AG09309 (cell line): Measurements from ENCODE around the gene FBXO41.
A peak's percentile ranks its signal among the peaks of the same experiment; 100 is the strongest.

Source experiments
- DNase-seq: peaks from one replicate; pipeline ENCODE4 v3.0.0-alpha.2; 2010; ENCODE audit warnings: low read depth
- H3K4me3 ChIP-seq: 2 replicates; pipeline ENCODE4 v1.5.1; 2011; ENCODE audit warnings: mild to moderate bottlenecking, low read depth, low read length, moderate library complexity; ENCODE audit not compliant: control insufficient read depth
- CTCF ChIP-seq: IDR thresholded peaks from 2 replicates; pipeline ENCODE4 v1.5.1; 2011; ENCODE audit warnings: mild to moderate bottlenecking, low read depth, low read length, inconsistent platforms; ENCODE audit not compliant: insufficient read depth, control insufficient read depth; ENCODE audit errors: missing control alignments

The FBXO41 gene

GRCh38 chr2:73284296-73285158 is at the start of gene FBXO41:
Gene FBXO41 (minus strand): TSS chr2:73284478. CDS start chr2:73269630, 14,848 bp downstream.
- no peak for TF ChIP-seq CTCF
- peak within 1 kb of the TSS; percentile 74 for H3K4me3 ChIP-seq
- DNase-seq = no peak

GRCh38 chr2:73334045-73334444 is 49.8 kb upstream of the FBXO41 start:
- TF ChIP-seq CTCF = no peak
- H3K4me3 ChIP-seq = no peak overlapping the region
- DNase-seq = no peak

- TF ChIP-seq CTCF = no peak
- H3K4me3 ChIP-seq = no peak overlapping the region
- no peak for DNase-seq
Measured at GRCh38 chr2:73333564-73333963, 49.3 kb upstream of the FBXO41 start.

GRCh38 chr2:73324126-73324725 is 39.9 kb upstream of the FBXO41 start:
- no peak for DNase-seq
- no peak overlapping the region for H3K4me3 ChIP-seq

GRCh38 chr2:73323551-73323950 is 39.3 kb upstream of the FBXO41 start:
- TF ChIP-seq CTCF = no peak
- no peak for DNase-seq
- no peak overlapping the region for H3K4me3 ChIP-seq

More at GRCh38 chr2:73324126-73324725, 39.9 kb upstream of the FBXO41 start:
- no peak for TF ChIP-seq CTCF

GRCh38 chr2:73314441-73314840 is 30.2 kb upstream of the FBXO41 start:
- TF ChIP-seq CTCF = no peak
- no peak for DNase-seq
- no peak overlapping the region for H3K4me3 ChIP-seq

GRCh38 chr2:73307720-73308119 is 23.4 kb upstream of the FBXO41 start:
- no peak for TF ChIP-seq CTCF
- H3K4me3 ChIP-seq = no peak overlapping the region
- no peak for DNase-seq
